WERI-Rb-1 (cell line): ENCODE results near the gene AKAP11.

ENCODE experiments used
- DNase-seq: peaks from one replicate; pipeline ENCODE4 v3.0.0-alpha.2; 2020
- H3K27ac ChIP-seq: fragments of 250-450 bp; sonication (Bioruptor Pico); 2 replicates; pipeline ENCODE4 v1.5.1; 2020; ENCODE audit warnings: mild to moderate bottlenecking, moderate library complexity
- H3K27me3 ChIP-seq: fragments of 250-450 bp; sonication (Bioruptor Pico); 2 replicates; pipeline ENCODE4 v1.5.1; 2021; ENCODE audit warnings: mild to moderate bottlenecking, low read depth, moderate library complexity; ENCODE audit not compliant: insufficient read depth, severe bottlenecking
- H3K36me3 ChIP-seq: fragments of 250-450 bp; sonication (Bioruptor Pico); 2 replicates; pipeline ENCODE4 v1.5.1; 2020; ENCODE audit warnings: mild to moderate bottlenecking, moderate library complexity
- H3K4me3 ChIP-seq: 2 replicates; pipeline ENCODE4 v1.5.1; 2011; ENCODE audit warnings: low read depth, mild to moderate bottlenecking, control low read depth, low read length
- H3K9me3 ChIP-seq: fragments of 250-450 bp; sonication (Bioruptor Pico); 2 replicates; pipeline ENCODE4 v1.5.1; 2021; ENCODE audit warnings: mild to moderate bottlenecking, moderate library complexity; ENCODE audit not compliant: severe bottlenecking
- TF ChIP-seq, protein P1 (sequence below): IDR thresholded peaks from 2 replicates; pipeline ENCODE4 v1.5.1; 2011; ENCODE audit warnings: low read depth, mild to moderate bottlenecking, control low read depth, inconsistent platforms, low read length

Gene AKAP11

DNA sequence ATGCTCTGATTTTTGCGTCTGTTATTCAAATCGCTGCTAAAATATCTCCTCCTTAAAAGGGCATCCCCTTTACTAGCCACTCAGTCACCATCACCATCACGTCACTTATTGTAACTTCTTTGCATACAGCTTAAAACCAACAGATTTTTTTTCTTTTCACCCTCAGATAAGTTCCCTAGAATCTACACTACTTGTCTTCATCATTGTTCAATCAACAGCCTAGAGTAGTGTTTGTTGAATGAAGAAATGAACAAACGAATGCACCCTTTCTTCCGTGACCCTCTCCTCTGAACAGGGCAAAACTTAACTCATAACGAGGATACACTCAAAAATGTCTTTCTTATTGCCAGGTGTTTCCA is 1.1 kb upstream of the AKAP11 start:
- TF ChIP-seq, protein P1, sequence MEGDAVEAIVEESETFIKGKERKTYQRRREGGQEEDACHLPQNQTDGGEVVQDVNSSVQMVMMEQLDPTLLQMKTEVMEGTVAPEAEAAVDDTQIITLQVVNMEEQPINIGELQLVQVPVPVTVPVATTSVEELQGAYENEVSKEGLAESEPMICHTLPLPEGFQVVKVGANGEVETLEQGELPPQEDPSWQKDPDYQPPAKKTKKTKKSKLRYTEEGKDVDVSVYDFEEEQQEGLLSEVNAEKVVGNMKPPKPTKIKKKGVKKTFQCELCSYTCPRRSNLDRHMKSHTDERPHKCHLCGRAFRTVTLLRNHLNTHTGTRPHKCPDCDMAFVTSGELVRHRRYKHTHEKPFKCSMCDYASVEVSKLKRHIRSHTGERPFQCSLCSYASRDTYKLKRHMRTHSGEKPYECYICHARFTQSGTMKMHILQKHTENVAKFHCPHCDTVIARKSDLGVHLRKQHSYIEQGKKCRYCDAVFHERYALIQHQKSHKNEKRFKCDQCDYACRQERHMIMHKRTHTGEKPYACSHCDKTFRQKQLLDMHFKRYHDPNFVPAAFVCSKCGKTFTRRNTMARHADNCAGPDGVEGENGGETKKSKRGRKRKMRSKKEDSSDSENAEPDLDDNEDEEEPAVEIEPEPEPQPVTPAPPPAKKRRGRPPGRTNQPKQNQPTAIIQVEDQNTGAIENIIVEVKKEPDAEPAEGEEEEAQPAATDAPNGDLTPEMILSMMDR = no peak
- peak overlapping the region; percentile 81 for H3K27ac ChIP-seq
- H3K4me3 ChIP-seq = peak overlapping the region; percentile 50
- H3K9me3 ChIP-seq = no peaks in the 10 kb centered on the region
- no peak for DNase-seq
- H3K27me3 ChIP-seq = no peaks in the 10 kb centered on the region
- H3K36me3 ChIP-seq = no peaks in the 10 kb centered on the region

DNA sequence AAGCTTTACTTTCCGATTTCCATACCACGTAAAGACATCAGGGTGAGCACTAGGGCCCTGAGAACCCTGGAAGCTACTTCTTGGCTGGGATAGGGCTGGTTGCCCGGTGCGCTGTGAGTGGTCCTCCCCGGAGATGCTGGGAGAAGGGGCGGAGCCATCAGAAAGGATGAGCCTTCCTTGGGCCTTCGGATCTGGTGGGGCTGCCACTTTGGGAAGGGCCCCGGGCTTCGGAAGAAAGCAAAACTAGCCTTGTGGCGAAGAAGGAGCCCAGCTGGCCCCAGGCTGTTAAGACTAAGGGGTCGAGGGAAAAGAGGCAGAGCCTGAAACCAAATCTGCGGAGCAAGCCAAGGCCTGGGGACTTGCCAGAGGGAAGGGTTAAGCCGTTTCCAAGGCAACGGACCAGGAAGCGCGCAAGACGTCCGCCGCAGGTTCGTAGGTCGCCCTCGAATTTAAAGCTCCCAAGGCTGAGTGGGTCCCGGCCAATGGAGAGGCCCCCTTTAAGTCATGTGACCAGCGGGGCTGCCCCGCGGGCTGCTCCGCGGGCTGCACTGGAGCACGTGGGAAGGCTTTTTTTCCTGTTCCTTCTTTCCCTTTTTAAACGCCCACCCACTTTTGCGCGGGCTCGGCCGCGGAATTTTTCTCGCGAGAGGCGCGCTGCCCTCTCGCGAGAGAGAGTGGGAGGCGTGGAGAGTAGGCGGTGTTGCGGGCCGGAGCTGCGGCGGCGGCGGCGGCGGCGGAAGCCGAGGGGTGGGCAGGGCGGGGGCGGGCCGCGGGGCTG is 426 bp upstream of the AKAP11 start:
- H3K27me3 ChIP-seq = no peaks in the 10 kb centered on the region
- TF ChIP-seq, protein P1 = no peak
- H3K9me3 ChIP-seq = no peaks in the 10 kb centered on the region
- DNase-seq = peak; percentile 92
- H3K4me3 ChIP-seq = peak overlapping the region; percentile 54
- no peaks in the 10 kb centered on the region for H3K36me3 ChIP-seq
- H3K27ac ChIP-seq = peak overlapping the region; percentile 81

DNA sequence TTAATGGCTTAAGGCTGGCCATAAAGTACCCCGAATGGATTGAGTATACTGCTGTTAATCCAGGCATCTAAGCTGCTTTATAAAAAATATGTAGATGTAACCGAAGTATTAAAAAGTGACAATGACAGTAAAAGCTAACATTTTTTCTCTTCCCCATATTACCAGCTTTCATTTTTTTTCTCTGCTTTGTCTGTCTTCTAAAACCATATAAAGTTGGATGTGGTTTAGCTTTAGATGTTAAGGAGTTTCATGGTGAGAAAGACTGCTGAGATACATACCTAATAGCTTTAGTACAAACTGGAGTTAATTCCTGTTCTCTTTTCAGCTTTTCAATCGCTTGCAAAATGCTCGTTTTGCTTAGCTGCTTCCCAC is 838 bp downstream of the AKAP11 start:
- Histone ChIP-seq H3K27ac (no peak overlapping the region; the same call in 1 of the 2 replicates), H3K36me3 (no peaks in the 10 kb centered on the region), H3K27me3 (no peaks in the 10 kb centered on the region), H3K4me3 (peak overlapping the region; percentile 54), H3K9me3 (no peaks in the 10 kb centered on the region)
- no peak for DNase-seq
- TF ChIP-seq, protein P1 = no peak

DNA sequence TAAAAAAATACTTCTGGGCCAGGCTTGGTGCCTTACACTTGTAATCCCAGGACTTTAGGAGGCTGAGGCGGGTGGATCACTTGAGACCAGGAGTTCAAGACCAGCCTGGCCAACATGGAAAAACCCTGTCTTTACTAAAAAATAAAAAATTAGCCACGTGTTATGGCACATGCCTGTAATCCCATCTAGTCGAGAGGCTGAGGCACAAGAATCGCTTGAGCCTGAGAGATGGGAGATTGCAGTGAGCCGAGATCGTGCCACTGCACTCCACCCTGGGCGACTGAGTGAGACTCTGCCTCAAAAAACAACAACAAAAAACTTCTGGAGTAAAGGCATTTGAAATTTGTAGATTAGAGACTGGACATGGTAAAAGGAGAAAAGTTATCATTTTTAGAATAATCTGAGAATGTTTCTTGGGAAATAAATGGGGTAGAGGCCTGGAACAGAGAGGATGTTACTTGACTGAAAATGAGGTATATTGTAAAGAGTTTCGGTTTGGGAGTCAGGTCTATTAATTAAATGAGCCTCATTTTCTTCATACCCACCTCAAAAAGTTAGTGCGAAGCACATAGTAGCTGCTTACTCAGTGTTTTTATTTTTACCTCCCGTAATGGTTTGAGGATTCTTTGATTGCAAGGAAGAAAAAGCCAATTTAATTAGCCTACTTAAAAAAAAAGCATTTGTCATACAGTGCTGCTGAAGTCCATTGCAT is 2.6 kb downstream of the AKAP11 start:
- H3K9me3 ChIP-seq = no peaks in the 10 kb centered on the region
- DNase-seq = no peak
- no peaks in the 10 kb centered on the region for H3K36me3 ChIP-seq
- no peaks in the 10 kb centered on the region for H3K27me3 ChIP-seq
- H3K4me3 ChIP-seq = no peak overlapping the region
- TF ChIP-seq, protein P1 = no peak
- H3K27ac ChIP-seq = no peak overlapping the region

DNA sequence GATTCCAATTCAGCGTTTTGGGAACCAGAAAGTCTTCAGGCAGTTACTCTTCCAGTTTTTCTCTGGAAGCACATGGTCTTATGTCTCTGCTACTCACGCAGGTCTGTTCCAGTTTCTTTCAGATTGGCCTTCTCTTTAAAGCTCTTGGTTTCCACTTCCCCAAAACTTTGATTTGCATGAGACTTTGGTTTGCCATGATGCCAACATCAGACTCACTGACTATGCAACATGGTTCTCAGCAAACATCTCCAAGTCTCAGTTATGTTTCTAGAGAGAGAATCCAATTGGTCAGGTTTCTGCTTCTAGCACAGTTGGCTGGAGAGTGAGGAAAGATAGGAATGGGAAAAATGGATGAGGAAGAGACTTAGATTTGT is 3.1 kb downstream of the AKAP11 start:
- DNase-seq = no peak
- no peak overlapping the region for H3K27ac ChIP-seq
- no peaks in the 10 kb centered on the region for H3K36me3 ChIP-seq
- TF ChIP-seq, protein P1 = no peak
- H3K27me3 ChIP-seq = no peaks in the 10 kb centered on the region
- no peaks in the 10 kb centered on the region for H3K9me3 ChIP-seq
- no peak overlapping the region for H3K4me3 ChIP-seq
